Retinal pigment epithelial cell (primary cell): ENCODE results near the gene ZNF385C.

Source experiments
- DNase-seq: peaks from one replicate; pipeline ENCODE4 v3.0.0-alpha.2; 2010; ENCODE audit warnings: low read depth
- H3K4me3 ChIP-seq: 2 replicates; pipeline ENCODE4 v1.5.1; 2011; ENCODE audit warnings: mild to moderate bottlenecking, low read length, control low read depth, moderate library complexity
- CTCF ChIP-seq: conservative IDR thresholded peaks from 2 replicates; pipeline ENCODE4 v1.5.1; 2011; ENCODE audit warnings: low read depth, low read length, control low read depth, inconsistent platforms

Gene ZNF385C

GRCh38 chr17:41989702-41990419 is 108.4 kb downstream of the ZNF385C start:
- TF ChIP-seq CTCF, result no peak
- H3K4me3 ChIP-seq, result no peak overlapping the region
- DNase-seq, result no peak

DNA sequence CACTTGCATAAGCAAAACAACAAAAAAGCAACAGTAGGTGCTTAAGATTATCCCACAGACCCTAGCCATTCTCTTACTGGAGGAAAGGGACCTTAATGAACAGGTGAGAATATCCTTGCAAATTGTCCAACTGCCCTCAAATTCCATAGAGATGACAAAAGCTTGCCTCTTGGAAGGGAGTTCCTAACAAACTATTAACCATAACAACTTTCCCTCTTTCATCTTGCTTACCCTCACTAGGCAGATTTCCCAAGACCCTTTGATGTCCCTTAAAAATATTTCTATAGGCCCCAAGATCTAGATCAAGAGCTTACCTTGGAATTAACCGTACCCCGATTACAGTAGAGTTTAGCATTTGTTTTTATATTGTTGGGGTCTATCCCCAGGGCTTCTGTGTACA is 109.9 kb downstream of the ZNF385C start:
- no peak for DNase-seq
- H3K4me3 ChIP-seq, result no peak overlapping the region
- no peak for TF ChIP-seq CTCF

- no peak for DNase-seq
- TF ChIP-seq CTCF, result no peak
- H3K4me3 ChIP-seq, result no peak overlapping the region
Measured at GRCh38 chr17:41987642-41988041, 110.6 kb downstream of the ZNF385C start.

- H3K4me3 ChIP-seq, result no peak overlapping the region
- no peak for DNase-seq
- TF ChIP-seq CTCF, result no peak
Measured at GRCh38 chr17:41986634-41987033, 111.6 kb downstream of the ZNF385C start.

- DNase-seq, result no peak
- no peak overlapping the region for H3K4me3 ChIP-seq
- TF ChIP-seq CTCF, result no peak
Measured at GRCh38 chr17:41985919-41986318, 112.4 kb downstream of the ZNF385C start.

- no peak overlapping the region for H3K4me3 ChIP-seq
- no peak for DNase-seq
- no peak for TF ChIP-seq CTCF
Measured at GRCh38 chr17:41984454-41984853, 113.8 kb downstream of the ZNF385C start.

DNA sequence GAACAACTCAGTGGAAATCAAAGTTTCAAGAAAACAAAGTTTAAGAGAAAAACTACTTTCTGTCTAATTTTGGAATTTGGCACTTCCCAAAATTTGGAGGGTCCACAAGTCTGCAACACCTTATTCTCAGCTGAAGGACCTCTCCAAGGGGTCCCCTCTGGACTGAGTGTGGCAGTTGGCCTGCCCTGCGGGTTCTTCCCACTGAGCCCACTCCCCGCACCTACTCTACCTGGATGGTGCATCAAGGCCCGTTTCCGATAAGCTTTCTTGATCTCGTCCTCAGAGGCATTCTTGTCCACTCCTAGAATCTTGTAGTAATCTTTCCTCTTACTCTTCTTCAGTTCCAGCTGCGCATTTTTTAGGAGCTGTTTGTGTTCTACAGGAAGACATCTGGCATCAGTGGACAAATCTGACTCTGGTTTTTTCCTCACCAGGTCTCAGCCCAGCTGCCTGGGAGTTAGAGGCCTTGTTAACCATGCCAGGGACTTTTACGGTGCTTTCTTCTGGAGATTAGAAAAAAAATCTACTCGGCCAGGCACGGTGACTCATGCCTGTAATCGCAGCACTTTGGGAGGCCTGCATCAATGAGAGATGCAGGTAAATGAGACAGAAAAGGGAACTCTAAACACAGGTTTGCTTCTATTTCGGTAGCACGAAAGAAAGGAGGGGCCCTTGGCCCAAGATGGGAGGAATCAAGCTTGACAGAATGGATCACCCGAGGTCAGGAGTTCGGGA is 116.1 kb downstream of the ZNF385C start:
- TF ChIP-seq CTCF, result no peak
- DNase-seq, result no peak
- H3K4me3 ChIP-seq, result no peak overlapping the region
